Lower leg skin (tissue), 3 donors: ENCODE measurements around the gene CD2AP.

ENCODE experiments used
- CTCF ChIP-seq, 3 donors: fragments of 450-650 bp; IDR thresholded peaks; one replicate each; pipeline ENCODE4 v1.5.1; 2016; ENCODE audit warnings: antibody characterized with exemption in 3 of 3, mild to moderate bottlenecking in 3 of 3, moderate library complexity in 2 of 3
- POLR2A ChIP-seq, 2 donors: fragments of 450-650 bp; IDR thresholded peaks; one replicate each; pipeline ENCODE4 v1.6.1; 2016 to 2017; ENCODE audit warnings: antibody characterized with exemption in 2 of 2, mild to moderate bottlenecking in 1 of 2, moderate library complexity in 1 of 2

- TF ChIP-seq CTCF (IDR thresholded peaks at IDR 0.05) (no peak), POLR2A (IDR thresholded peaks at IDR 0.05) (no peak)
These were observed 169.6 kb downstream of the CD2AP start for GRCh38 chr6:47647188-47647587.
